Measurements from ENCODE around the gene MARCHF3.
"Not testable (repeated sequence)": the region's sequence is repeated elsewhere in the genome, so short reads cannot be mapped to it uniquely, and the experiment has no call there.

MARCHF3 gene

GRCh38 chr5:126847456-126847820 lies 182.9 kb downstream of the MARCHF3 start:
- no peak for DNase-seq (ENCODE audit: low read depth)

- DNase-seq (ENCODE audit: low read depth) = no peak
Measured at GRCh38 chr5:126846744-126847455, 183.5 kb downstream of the MARCHF3 start.

GRCh38 chr5:126846344-126846743 lies 184.0 kb downstream of the MARCHF3 start:
- no peak for DNase-seq (ENCODE audit: low read depth)

- not testable (repeated sequence) for DNase-seq (ENCODE audit: low read depth)
Measured at GRCh38 chr5:126845470-126846070, 184.8 kb downstream of the MARCHF3 start.

- not testable (repeated sequence) for DNase-seq (ENCODE audit: low read depth)
Measured at GRCh38 chr5:126843375-126843774, 187.0 kb downstream of the MARCHF3 start.

GRCh38 chr5:126839407-126839806 lies 191.0 kb downstream of the MARCHF3 start:
- DNase-seq (ENCODE audit: low read depth) = not testable (repeated sequence)

- no peak for DNase-seq (ENCODE audit: low read depth)
Measured at GRCh38 chr5:126837906-126838539, 192.3 kb downstream of the MARCHF3 start.

- no peak for DNase-seq (ENCODE audit: low read depth)
Measured at GRCh38 chr5:126837242-126837641, 193.1 kb downstream of the MARCHF3 start.

GRCh38 chr5:126836778-126837177 lies 193.6 kb downstream of the MARCHF3 start:
- DNase-seq (ENCODE audit: low read depth) = no peak

- no peak for DNase-seq (ENCODE audit: low read depth)
Measured at GRCh38 chr5:126831156-126831555, 199.2 kb downstream of the MARCHF3 start.

- DNase-seq (ENCODE audit: low read depth) = no peak
Measured at GRCh38 chr5:126830061-126830460, 200.3 kb downstream of the MARCHF3 start.

GRCh38 chr5:126829098-126829497 lies 201.3 kb downstream of the MARCHF3 start:
- DNase-seq (ENCODE audit: low read depth) = no peak

- DNase-seq (ENCODE audit: low read depth) = no peak
Measured at GRCh38 chr5:126826619-126827215, 203.6 kb downstream of the MARCHF3 start.

- DNase-seq (ENCODE audit: low read depth) = no peak
Measured at GRCh38 chr5:126819253-126819652, 211.1 kb downstream of the MARCHF3 start.

GRCh38 chr5:126818736-126819135 lies 211.6 kb downstream of the MARCHF3 start:
- DNase-seq (ENCODE audit: low read depth) = no peak

All from non-pigmented ciliary epithelial cell (primary cell).